ENCODE measurements around the gene SCFD2. TPM values are rescaled to one million over a fixed set of nuclear protein-coding genes. Genes with fewer than 3 reads are reported as not detected.
"Not testable (repeated sequence)": the region's sequence is repeated elsewhere in the genome, so short reads cannot be mapped to it uniquely, and the experiment has no call there.

SCFD2 gene
- 17.6 and 22.8 TPM in 2 replicates for total RNA-seq
- polyA plus RNA-seq: 12.3 and 14.2 TPM in 2 replicates
- 11.6 and 12.4 TPM in 2 replicates for polyA plus RNA-seq (2011; cell fraction: cytosol; rRNA removed)
- 15.2 and 15.7 TPM in 2 replicates for polyA plus RNA-seq (2011; cell fraction: nucleus; rRNA removed)
- 12.6 and 16.3 TPM in 2 replicates for polyA plus RNA-seq (2012)
- polyA minus RNA-seq: 38.9 and 51.2 TPM in 2 replicates
- polyA minus RNA-seq (2011; cell fraction: cytosol; rRNA and poly(A)+ RNA removed): 6.1 TPM
- 68.9 and 71.6 TPM in 2 replicates for polyA minus RNA-seq (2011; cell fraction: nucleus; rRNA and poly(A)+ RNA removed)
- percentile 67 among the genes with signal in this experiment for Bru-seq, nascent RNA
- BruChase-seq, experiment 1, labeled RNA remaining after a 6-hour chase: percentile 52 among the genes with signal in this experiment
- percentile 60 among the genes with signal in this experiment for BruChase-seq, experiment 2, labeled RNA remaining after a 2-hour chase
- long read RNA-seq, partial matches to known transcripts: 1 of 4 reads
- long read RNA-seq, other reads (novel, unspliced or antisense): 2 of 4 reads

DNA sequence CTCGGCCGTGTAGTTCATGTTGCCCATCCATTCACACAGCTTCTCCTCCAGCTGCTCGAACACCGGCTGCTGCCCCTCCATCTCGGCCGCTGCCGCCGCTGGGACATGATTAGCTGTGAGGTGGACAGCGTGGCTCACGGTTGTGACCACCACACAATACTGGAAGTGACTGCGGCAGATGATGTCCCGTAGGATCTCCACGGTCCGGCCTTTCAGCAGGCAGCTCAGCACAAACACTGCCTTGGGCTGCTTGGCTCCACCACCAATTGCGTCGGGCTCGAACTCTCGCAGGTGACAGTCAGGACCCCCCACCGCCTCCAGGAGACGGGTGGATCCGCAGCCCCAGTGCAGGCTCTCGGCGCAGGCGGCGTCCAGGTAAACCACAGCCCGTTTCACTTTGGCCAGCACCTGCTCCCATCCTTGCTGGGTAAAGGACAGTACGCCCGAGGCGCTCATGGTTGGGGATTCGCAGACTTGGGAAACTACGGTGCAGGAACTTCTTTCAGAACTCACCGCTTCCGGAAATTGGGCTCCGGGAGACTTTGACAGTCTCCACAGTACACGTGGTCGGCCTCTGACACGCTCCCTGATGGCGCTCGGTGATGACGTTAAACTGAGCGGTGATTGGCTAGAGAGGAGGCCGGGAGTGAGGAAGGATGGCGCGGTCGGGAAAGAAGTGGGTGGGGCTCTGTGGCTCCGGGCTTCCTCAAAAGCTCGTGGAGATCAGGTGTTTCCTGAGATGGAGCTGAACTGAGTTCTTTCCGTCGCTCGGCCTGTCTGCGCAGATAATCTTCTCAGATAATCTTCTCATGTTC is at the start of gene SCFD2:
SCFD2 (minus strand) TSS at position 576 of the 815 bp plus-strand sequence.
- dilution Hi-C loops (cut with MboI; ENCODE audit: extremely low pct_ligation_motif_present, low sequenced_read_pairs) (no loop called here), intact Hi-C loops (cut with micrococcal nuclease) (loop anchor here (1.0 to 10.0 kb wide), 5 partner anchors 12 to 351 kb away; partner anchors contain the start of gene FIP1L1)
- Histone ChIP-seq H3K4me2 (ENCODE audit: insufficient read depth, low read length) (peak within 1 kb of the TSS; percentile 85), H3K27me3 (ENCODE audit: control insufficient read depth in 2 of 2, insufficient read depth in 2 of 2, low read length in 2 of 2) (peaks cover 14 to 19% of the 10 kb centered on the region in 2 experiments), H3K4me1 (ENCODE audit: control insufficient read depth, extremely low read depth, insufficient read depth, low read length) (peaks cover 17% of the 10 kb centered on the region), H3K36me3 (ENCODE audit: control insufficient read depth in 2 of 2, extremely low read depth in 1 of 2, insufficient read depth in 2 of 2, low read length in 2 of 2) (no peaks in the 10 kb centered on the region), H2AFZ (ENCODE audit: low read depth, low read length) (peak within 1 kb of the TSS; percentile 83), H3K4me3 (replicated peaks in 1 of 3; ENCODE audit: insufficient read depth in 1 of 3, low read depth in 1 of 3, low read length in 3 of 3) (peak within 1 kb of the TSS; percentile 49 to 97 (median 74)), H3K9me3 (replicated peaks; ENCODE audit: control insufficient read depth, insufficient read depth, low read length) (no peaks in the 10 kb centered on the region), H3K9ac (replicated peaks; ENCODE audit: extremely low read depth, insufficient read depth, low read length) (peak within 1 kb of the TSS; percentile 47), H3K79me2 (ENCODE audit: control insufficient read depth, insufficient read depth, low read length) (peaks cover 21% of the 10 kb centered on the region), H4K20me1 (replicated peaks; ENCODE audit: control insufficient read depth, extremely low read depth, insufficient read depth, low read length) (no peaks in the 10 kb centered on the region), H3K9me1 (replicated peaks; ENCODE audit: control insufficient read depth, extremely low read depth, insufficient read depth, low read length) (no peaks in the 10 kb centered on the region), H3K27ac (ENCODE audit: insufficient read depth, low read depth, low read length) (peak within 1 kb of the TSS; percentile 7)
- FAIRE-seq: peak; percentile 95
- POLR2A ChIA-PET: interaction anchor here (1.3 kb wide), 1 partner anchor 44 kb away, joined by 5 read pairs; no protein-coding TSS in a partner anchor
- TF ChIP-seq, protein P1, sequence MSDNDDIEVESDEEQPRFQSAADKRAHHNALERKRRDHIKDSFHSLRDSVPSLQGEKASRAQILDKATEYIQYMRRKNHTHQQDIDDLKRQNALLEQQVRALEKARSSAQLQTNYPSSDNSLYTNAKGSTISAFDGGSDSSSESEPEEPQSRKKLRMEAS (IDR thresholded peaks at IDR 0.05; ENCODE audit: insufficient read depth, insufficient read length): peak; percentile 100
- TF ChIP-seq, protein P2, sequence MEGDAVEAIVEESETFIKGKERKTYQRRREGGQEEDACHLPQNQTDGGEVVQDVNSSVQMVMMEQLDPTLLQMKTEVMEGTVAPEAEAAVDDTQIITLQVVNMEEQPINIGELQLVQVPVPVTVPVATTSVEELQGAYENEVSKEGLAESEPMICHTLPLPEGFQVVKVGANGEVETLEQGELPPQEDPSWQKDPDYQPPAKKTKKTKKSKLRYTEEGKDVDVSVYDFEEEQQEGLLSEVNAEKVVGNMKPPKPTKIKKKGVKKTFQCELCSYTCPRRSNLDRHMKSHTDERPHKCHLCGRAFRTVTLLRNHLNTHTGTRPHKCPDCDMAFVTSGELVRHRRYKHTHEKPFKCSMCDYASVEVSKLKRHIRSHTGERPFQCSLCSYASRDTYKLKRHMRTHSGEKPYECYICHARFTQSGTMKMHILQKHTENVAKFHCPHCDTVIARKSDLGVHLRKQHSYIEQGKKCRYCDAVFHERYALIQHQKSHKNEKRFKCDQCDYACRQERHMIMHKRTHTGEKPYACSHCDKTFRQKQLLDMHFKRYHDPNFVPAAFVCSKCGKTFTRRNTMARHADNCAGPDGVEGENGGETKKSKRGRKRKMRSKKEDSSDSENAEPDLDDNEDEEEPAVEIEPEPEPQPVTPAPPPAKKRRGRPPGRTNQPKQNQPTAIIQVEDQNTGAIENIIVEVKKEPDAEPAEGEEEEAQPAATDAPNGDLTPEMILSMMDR (IDR thresholded peaks at IDR 0.05; ENCODE audit: extremely low read depth in 1 of 2, insufficient read depth in 1 of 2, low read depth in 1 of 2, low read length in 2 of 2): no peak
- peak; percentile 67 for TF ChIP-seq POLR2A (IDR thresholded peaks at IDR 0.05; ENCODE audit: low read depth, low read length)
- TF ChIP-seq JUN (IDR thresholded peaks at IDR 0.05; ENCODE audit: borderline replicate concordance, insufficient read depth, insufficient read length, low read depth): no peak
- peak; percentile 69 for TF ChIP-seq GATA2 (IDR thresholded peaks at IDR 0.05; ENCODE audit: insufficient read depth, insufficient read length, low read depth, low read length)
- TF ChIP-seq POLR2AphosphoS5 (IDR thresholded peaks at IDR 0.05; ENCODE audit: insufficient read depth, low read depth, low read length): peak; percentile 61
- TF ChIP-seq MYC (IDR thresholded peaks at IDR 0.05; ENCODE audit: low read depth, low read length): peak; percentile 94
- TF ChIP-seq EZH2 (IDR thresholded peaks at IDR 0.05; ENCODE audit: borderline replicate concordance, low read depth, low read length, severe bottlenecking): no peak
- no peak for TF ChIP-seq FOS (IDR thresholded peaks at IDR 0.05; ENCODE audit: borderline replicate concordance, insufficient read depth, low read length)
- peak; percentile 96 for DNase-seq (ENCODE audit: low read depth, low spot score)
- CTCF ChIA-PET: interaction anchor here (1.1 to 1.8 kb wide), 4 partner anchors 12 to 868 kb away, joined by 3 to 6 read pairs (median 4); partner anchors contain the start of gene FIP1L1
- TSS peak; percentile 55 for BruUV-seq (replicated peaks)

DNA sequence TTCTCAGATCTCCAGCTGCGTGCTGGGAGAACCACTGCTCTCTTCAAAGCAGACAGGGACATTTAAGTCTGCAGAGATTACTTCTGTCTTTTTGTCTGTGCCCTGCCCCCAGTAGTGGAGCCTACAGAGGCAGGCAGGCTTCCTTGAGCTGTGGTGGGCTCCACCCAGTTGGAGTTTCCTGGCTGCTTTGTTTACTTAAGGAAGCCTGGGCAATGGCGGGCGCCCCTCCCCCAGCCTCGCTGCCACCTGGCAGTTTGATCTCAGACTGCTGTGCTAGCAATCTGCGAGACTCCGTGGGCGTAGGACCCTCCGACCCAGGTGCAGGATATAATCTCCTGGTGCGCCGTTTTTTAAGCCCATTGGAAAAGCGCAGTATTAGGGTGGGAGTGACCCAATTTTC is 43.6 kb upstream of the SCFD2 start:
- H3K27me3 ChIP-seq (ENCODE audit: control insufficient read depth in 2 of 2, insufficient read depth in 2 of 2, low read length in 2 of 2); dilution Hi-C loops (cut with MboI; ENCODE audit: extremely low pct_ligation_motif_present, low sequenced_read_pairs); FAIRE-seq; DNase-seq (ENCODE audit: low read depth, low spot score); BruUV-seq (replicated peaks); H3K36me3 ChIP-seq (ENCODE audit: control insufficient read depth in 2 of 2, extremely low read depth in 1 of 2, insufficient read depth in 2 of 2, low read length in 2 of 2); H4K20me1 ChIP-seq (replicated peaks; ENCODE audit: control insufficient read depth, extremely low read depth, insufficient read depth, low read length); H3K9me3 ChIP-seq (replicated peaks; ENCODE audit: control insufficient read depth, insufficient read depth, low read length); H3K9ac ChIP-seq (replicated peaks; ENCODE audit: extremely low read depth, insufficient read depth, low read length); POLR2A ChIA-PET; CTCF ChIA-PET; H3K4me2 ChIP-seq (ENCODE audit: insufficient read depth, low read length); H3K4me1 ChIP-seq (ENCODE audit: control insufficient read depth, extremely low read depth, insufficient read depth, low read length); H2AFZ ChIP-seq (ENCODE audit: low read depth, low read length); intact Hi-C loops (cut with micrococcal nuclease); H3K9me1 ChIP-seq (replicated peaks; ENCODE audit: control insufficient read depth, extremely low read depth, insufficient read depth, low read length); H3K27ac ChIP-seq (ENCODE audit: insufficient read depth, low read depth, low read length); H3K4me3 ChIP-seq (replicated peaks in 1 of 3; ENCODE audit: insufficient read depth in 1 of 3, low read depth in 1 of 3, low read length in 3 of 3): not testable (repeated sequence)
- peaks cover 31% of the 10 kb centered on the region for H3K79me2 ChIP-seq (ENCODE audit: control insufficient read depth, insufficient read depth, low read length)
